ENCODE data around the gene LRMDA.

Gene LRMDA

DNA sequence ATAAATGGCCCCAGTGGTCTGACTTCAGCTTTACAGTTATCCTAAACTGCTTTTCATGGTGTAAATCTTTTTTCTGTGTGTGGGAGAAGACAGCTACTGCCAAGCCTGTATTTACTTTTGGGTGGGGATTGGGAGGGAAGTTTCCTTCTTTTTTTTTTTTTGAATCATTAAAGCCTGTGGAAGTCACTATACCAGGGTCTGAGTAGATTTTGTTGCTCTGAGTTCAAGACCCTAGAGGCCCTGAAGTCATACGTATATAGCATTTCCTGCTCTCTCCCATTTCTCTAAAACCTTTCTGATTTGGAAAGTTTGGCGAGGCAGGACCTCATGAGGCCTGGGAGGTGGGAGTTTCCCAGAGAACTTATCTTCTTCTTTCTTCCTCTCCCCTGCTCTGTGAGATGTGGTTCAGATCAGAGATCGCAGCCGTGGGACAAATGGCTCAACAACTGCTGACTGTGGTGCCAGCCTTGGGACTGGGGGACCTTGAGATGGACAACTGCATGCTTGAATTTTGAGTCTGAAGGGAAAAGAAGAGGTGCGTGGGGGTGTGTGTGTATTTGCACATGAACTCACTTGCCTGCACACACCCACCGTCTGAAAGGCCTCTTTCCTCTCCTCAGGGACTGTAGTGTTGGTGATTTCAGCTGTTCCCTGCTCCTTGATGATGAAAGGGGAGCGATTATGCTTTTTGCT lies 18.1 kb downstream of the LRMDA start:
- no peak for DNase-seq (ENCODE audit: low spot score)

DNA sequence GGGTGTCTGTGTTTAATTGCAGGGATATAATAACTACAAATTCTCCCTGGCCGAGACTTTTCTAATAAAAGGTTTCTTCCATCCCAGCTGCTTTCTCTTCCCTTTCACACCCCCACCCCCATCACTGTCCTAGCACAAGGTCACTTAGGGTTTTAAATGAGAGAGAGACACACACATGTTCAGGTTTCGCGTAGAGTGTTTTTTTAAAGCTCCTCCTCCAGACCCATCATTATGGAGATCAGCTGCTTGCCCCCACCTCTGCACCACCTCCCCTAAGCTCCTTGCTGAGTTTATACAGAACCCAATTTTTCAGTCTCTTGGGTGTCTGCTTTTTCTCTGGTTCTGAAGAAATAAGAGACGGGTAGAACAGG lies 18.6 kb downstream of the LRMDA start:
- no peak for DNase-seq (ENCODE audit: low spot score)

DNA sequence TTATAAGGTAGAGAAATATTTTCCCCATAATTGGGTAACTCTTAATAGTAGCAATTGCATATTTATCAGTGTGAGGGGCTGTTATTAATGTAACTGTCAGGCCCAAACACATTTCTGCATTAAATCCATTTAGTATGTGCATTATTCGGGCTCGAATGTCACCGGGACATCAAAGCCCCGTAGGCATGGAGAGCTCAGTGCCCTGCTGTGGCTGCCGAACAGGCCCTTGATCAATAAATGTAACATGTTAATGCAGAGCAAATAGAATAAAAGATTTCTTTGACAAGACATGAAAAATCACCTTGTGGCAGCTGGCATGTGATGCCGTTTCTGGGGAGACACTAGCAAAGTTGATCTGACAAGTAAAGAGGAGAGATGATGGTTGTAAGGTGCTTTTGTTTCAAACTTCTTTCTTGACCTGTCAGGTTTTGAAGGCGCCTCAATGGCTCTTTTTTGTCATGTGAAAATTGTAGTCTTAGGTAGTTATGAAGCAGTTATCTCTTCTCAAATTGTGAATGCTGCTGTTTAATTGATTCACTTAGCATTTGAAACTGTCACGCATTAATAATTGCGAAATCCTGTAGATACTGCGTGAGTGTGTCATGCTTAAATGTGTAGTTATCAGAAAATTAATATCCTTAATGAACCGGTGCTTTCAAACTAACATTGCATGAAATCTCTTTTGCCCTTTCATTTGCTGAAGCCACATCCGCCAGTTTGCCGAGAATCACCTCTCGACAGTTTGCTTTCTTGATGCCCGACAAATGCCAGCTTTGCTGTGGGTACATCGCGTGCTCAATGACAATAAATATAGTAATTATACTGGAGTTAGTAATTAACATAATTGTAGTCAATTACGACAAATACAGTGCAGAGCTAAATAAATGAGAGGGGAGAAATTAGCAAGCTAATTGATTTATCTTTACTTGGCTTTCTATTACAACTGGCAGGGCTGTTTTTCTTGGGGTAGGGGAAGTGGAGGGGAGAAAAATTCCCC lies 19.5 kb downstream of the LRMDA start:
- peak; percentile 9 for DNase-seq (ENCODE audit: low spot score)

DNA sequence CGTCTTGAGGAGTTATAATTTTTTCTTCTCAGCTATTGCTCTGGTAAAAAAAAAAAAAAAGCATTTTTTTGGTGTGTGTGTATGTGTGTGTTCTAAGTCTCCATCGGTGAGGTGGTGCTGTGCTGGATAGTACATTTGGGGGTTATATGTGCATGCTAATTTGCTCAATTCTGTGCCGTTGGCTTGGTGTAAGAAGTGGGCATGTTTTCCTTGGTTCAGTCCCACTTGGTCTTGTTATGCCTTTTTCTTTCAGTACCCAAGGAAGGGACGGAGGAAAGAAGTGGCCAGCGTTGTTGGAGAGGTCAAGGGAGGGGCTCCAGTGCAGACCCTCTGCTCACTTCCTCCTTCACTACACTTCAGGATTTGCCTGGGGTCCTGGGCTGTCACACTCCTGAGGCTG lies 20.4 kb downstream of the LRMDA start:
- no peak for DNase-seq (ENCODE audit: low spot score)

DNA sequence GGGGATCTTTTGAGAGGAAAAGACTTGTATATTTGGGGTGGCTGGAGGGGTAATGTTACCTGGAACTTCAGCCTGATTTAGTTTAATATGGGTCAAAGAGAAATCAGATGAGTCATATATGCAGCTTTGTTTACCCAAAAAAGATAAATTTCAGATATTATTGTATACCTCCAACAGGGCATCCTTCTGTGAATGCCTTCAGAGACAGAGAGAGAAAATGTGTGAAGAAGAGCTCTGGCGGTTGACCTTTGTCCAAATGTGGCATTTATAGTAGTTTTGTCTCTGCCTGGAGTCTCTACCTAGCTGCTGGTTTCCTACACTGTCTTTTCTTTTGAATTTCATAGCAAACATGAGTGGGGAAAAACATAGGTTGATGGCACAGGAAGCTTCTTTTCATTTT lies 21.6 kb downstream of the LRMDA start:
- no peak for DNase-seq (ENCODE audit: low spot score)

DNA sequence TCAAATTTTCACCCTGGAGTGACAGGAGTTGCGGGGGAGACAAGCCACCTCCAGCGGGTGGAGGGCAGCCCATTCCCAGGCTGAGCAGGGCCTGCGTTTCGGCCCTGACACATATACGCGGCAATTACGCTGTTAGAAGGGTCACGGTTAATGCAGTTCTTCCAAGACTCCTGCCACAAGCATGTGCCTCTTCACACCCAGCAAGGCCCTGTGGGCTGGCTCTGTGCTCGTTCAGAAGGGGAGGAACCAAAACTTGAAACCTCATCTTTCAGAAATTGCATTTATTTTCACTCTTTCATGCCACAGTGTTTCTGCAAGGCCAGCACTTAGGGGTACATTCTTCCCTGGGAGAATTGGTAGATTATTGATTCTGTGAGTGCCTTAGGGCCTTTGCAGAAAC lies 24.7 kb downstream of the LRMDA start:
- DNase-seq (ENCODE audit: low spot score) = no peak

DNA sequence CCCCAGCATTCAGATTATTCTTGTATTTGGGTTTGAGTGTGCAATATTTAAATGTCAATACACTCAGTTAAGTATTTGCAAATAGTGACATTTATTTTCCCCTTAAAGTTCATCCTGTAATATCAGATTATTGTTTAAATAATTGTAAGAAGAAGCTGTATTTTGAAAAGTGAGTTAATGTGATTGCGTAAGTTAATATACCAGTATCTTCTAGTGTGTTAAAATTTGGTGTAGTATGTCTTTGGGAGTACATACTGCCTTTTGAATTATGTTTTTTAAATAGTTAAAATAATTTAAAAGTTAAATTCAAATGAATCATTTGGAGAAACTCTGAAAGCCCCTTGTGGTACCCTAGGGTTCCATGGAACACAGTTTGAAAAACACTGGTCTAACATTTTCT lies 28.6 kb downstream of the LRMDA start:
- DNase-seq (ENCODE audit: low spot score) = no peak

DNA sequence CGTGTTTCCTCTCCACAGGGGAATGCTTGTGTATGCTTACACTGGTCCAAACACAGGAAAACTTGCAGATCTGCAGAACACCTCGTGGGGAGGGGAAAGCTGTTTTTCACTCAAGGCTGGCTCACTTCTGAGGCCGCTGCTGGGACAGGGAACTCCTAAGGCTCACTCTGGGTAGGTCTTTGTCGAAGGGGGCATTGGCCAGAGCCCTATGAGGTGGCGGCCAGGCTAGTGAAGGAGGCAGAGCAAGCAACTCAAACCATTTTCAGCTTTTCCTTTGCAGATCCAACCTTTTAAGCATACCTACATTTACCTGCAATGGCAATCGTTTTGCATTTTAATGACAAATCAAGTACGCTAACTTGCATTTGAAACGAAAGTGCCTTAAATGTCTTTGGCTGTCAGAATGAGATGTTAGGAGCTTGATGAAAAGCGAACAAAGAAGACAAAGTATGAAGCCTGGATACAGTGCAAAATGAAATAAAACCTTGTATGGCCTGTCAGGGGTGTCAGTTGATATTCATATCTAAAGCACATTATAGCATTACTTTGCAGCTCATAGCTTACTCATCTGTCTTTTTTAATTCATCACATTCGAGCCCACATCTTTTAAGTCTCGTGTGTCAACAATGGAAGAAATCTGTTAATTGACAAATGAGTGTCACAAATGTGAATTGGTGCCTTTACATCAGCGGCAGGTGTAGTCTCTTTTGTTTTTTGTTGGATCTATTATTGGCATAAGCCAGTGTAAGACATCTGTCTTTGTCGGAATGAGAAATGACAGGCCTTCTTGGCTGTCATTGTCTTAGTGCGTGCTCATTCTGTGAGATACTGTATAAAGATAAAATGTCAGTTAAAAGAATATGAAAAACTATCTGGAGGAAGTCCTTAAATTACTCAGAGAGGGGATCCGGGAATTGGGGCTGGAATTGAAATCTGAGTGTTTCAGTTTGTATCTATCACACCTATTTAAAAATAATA lies 30.5 kb downstream of the LRMDA start:
- DNase-seq (ENCODE audit: low spot score) = no peak

DNA sequence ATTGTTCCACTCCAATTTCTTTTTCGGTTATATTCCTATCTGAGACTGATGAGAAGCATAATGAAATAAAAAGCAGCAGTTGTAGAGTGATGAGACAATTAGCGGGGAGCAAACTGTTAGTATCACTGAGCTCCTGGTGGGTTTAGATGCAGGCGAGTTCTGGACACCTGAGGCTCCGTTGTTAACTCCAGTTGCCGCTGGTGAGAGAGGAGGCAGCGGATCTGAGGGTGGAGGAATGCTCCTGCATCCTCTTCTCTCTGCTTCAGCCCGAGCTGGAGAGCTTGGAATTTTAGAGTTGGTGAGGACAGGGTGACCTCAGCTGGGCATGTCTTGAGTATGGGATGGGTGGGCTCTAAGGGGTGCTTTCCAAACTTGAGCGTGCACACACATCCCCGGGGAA lies 31.4 kb downstream of the LRMDA start:
- DNase-seq (ENCODE audit: low spot score) = no peak

DNA sequence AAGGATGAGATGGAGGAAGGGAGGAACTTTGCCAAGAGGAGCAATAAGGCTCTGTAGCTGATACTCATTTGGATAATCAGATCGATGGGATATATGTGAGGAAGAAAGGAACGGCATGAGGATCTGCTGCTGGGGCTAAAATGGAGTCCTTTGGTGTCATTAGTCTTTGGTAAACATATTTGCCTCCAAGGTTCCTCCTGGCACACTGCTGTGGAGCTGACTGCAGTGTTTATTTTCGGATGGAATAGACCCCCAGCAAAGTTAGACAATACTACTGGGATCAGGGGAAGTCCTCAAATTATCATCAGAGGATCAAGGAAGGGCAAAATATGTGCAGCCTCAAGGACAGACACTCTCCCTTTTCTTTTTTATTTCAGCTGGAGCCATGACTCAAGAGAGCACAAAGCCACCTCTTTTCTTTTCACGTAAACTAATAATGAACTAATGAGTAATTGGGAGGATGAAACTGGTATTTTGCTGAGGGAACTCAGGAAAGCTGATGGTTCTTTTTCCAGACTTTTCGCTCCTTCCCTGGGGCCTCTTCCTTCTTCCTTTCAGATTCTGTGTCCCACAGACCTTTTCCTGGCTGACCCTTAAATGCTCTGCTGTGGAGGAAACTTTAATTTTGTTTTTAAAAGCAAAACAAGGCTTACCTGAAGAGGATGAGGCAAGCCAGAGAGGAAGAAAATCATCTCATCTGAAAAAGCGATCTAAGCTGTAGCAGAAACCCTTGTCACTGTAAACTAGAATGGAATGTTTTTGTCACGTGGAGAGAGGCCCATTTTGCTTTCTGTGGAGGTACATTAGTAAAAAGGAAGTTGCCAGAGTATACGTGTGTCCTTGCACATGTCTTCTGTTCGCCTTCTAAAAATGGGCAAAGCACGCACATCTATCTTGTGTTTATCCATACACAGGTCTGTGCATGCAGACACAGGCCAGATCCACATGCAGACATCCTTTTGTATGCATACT lies 33.3 kb downstream of the LRMDA start:
- no peak for DNase-seq (ENCODE audit: low spot score)

DNA sequence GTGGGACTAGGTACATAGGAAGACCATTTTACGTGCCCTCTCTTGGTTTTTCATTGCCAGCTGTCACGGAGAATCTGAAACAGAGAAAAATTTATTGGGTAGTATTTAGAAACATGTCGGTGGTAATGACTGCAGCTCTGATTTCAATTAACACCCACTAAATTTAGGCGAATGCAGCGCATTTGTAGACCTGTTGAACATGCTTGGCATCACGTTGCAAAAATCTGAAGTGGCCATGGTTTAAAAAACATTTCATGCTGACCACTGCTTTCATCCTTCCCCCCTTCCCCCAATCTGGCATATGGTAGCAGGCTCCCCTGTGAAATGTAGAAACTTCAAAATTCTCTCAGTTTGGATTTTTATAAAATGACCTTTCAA lies 34.0 kb downstream of the LRMDA start:
- no peak for DNase-seq (ENCODE audit: low spot score)

DNA sequence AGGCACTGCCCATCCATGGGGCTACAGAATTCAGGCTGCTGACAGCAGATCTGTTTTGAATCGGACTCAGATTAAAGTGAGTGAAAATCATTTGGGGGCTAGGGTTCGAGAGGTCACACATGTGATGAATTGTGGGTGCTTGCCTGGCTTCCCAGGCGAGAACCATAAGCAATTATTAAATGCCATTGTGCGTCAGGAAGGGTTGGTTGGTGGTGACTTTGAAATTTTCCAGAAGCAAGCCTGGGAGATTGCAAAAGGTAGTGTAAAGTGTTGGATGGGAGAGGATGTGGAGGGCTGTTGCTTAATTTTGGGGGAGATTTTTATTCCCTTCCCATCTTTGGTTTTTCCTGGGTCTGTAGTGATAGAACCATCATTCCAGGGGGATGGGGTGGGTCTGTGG lies 34.6 kb downstream of the LRMDA start:
- DNase-seq (ENCODE audit: low spot score) = no peak

DNA sequence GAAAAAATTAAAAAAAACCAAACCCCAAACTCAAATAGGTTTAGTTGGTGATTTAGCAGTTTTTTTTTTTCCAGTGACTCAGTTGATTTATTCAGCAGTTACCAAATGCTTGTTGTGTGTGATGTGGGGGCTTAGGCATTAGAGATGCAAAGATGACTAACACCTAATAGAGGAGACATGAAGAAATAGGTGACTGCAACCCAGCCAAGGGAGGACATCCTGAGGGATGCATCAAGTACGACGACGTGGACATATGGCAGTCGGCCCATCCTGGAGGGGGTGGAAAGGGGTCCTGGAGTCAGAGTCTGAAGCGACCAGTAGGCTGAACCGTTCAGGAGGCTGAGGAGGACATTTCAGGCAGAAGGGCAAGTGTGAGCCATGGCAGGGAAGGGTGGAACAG lies 35.5 kb downstream of the LRMDA start:
- DNase-seq (ENCODE audit: low spot score) = no peak

DNA sequence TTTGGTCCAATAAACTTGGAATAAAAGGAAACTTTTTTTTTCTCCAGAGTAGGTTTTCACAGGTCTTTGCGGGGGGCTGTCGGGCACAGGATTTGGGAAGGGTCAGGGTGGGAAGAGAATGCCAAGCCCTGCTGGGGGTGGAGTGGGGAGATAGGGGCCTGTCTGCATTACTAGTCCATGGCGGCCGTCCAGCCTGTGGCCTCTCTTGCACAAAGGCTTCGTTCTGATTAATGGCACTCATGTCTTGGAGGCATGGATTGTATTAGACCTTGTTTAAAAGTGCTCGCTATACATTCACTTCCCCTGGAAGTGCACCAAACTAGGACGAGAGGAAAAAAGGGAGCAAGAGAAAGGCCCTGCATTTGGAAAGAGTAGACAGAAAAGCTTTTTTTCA lies 37.2 kb downstream of the LRMDA start:
- no peak for DNase-seq (ENCODE audit: low spot score)

DNA sequence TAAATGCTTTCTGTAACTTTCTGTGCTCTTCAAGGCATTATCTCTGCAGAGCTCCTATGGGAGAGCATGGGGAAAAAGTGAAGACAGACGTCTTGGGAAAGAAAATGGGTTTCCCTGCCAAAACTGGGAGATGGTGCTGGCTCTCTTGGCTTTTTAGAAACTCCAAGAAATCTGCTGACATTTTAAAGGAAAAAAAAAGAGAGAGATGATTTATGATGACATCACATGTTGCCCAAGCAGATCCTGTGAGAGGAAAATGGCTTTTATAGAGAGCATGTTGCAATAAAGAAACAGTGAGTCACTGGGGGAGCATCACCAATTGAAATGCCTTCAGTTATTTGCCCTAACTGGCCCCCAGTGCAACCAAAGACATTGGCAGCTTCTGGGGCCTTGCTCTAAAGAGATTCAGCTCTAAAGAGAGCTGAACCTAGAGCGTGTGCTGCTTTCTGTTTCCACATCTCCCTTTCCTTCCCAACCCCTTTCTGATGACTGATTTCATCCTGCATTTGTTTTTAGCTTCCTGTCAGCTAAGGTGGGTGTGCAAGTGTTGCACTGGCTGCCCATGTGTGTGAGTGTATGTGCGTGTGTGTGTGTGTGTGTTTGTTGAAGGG lies 37.7 kb downstream of the LRMDA start:
- DNase-seq (ENCODE audit: low spot score) = peak; percentile 49

DNA sequence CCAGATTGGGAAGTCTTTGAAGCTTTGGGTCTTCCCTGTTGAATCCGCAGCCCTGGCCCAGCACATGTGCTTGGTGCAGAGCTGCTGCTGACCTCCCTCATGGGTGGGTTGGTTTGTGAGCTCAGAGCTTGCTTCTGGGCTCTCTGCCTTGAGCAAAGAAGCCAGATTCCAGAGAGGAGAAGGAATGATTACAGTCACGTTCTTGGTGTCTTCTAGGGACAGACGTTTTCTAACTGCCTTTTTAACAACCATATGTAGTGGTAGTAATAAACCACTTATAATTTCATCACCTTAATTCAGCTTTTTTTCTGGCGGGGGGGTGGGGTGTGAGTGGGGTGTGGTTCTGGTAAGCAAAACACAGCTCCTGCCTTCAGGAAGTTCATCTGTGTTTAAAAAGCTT lies 39.5 kb downstream of the LRMDA start:
- no peak for DNase-seq (ENCODE audit: low spot score)

DNA sequence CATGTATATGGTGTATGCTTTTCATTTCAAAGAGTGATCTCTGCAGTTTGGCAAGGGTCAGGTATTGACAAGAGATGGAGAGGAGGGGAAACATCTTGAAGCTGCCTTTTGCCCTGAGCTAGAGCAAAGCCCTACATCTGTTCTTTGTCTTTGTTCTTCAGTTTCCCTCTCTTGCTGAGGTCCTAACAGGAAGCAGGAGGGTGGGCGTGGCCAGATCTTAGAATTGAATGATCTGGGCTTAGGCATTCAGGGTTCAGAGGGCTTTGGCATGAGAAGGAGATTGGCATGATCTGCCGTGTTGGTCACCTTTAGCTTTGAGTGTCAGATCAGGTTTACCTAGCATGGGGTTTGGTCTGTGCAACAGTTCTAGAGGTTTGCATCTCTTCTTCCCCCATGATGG lies 41.3 kb downstream of the LRMDA start:
- no peak for DNase-seq (ENCODE audit: low spot score)

DNA sequence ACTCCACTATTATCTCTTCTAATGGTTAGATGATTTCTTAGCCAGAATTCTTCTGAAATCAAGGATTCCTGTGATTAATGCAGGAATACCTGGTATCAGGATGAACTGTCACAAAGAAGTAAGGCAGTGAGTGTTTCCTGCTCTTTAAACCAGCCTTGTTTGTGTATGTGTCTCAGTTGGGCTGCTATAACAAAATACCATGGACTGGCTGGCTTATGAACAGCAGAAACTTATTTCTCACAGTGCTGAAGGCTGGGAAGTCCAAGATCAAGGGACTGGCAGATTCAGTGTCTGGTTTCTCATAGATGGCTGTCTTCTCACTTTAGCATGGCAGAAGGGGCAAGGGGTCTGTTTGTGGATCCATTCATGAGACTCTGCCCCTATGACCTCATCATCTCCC lies 42.7 kb downstream of the LRMDA start:
- no peak for DNase-seq (ENCODE audit: low spot score)

DNA sequence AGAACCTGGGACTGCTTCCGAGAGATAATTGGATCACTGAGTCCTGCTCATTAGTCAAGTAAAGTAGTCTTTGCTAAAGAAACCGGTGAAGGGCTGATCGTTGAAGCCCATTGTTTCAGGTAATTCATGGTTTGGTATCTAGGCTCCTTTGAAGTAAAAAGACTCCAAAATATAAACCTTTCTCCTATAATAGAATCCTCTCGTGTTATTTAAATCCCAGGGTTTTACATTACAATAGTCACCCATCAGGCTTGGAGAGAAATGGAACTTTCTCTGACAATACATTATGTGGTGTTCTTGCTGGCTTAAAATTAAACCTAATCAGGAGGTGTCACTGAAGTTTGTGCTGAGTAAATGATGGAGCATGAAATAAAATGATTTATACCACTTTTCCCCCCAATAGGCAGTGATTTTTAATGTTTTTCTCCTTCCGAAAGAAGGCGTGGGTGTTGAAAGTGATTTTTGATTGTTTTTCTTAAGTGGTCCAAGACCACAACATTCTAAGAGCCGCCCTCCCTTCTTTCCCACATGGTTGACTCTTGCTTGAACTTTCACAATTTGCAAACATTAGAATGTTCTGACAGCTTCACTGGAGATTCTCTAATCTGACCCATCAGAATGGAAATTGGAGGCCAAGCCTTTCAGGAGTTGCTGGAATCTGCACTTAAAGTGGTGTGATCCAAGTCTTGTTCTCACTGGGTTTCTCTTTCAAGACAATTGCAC lies 44.2 kb downstream of the LRMDA start:
- DNase-seq (ENCODE audit: low spot score) = no peak

DNA sequence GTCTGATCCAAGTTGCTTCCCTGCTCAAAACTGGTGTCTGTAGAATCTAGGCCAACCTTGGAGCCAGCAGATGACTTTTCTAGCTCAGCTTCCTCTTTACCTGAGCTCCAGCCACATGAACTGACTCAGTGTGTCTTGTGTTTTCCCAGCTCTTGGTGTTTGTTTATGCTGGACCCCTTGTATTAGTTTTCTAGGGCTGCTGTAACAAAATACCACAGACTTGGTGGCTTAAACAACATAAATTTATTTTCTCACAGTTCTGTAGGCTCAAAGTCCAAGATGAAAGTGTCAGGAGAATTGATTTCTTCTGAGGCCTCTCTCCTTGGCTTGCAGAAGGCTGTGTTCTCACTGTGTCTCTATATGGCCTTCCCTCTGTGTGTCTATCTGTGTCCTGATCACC lies 45.1 kb downstream of the LRMDA start:
- DNase-seq (ENCODE audit: low spot score) = no peak

All from SW480 (cell line).